Osteoblast (primary cell): ENCODE measurements around the gene EXOSC10. TPM values are rescaled to one million over a fixed set of nuclear protein-coding genes. Genes with fewer than 3 reads are reported as not detected.
"Not testable (repeated sequence)": the region's sequence is repeated elsewhere in the genome, so short reads cannot be mapped to it uniquely, and the experiment has no call there.

ENCODE experiments used
- DNase-seq: peaks from one replicate; pipeline ENCODE4 v3.0.0; 2011; ENCODE audit warnings: low spot score, mixed read lengths; ENCODE audit not compliant: insufficient read length; ENCODE audit errors: missing footprints
- H2AFZ ChIP-seq: 2 replicates; pipeline ENCODE4 v1.6.0; 2011; ENCODE audit warnings: mild to moderate bottlenecking, low read length
- H3K27ac ChIP-seq: 2 replicates; pipeline ENCODE4 v1.5.1; 2011; ENCODE audit warnings: mild to moderate bottlenecking, low read depth, low read length, moderate library complexity
- H3K27me3 ChIP-seq: 2 replicates; pipeline ENCODE4 v1.6.0; 2012; ENCODE audit warnings: mild to moderate bottlenecking, control low read depth, inconsistent platforms, low read length, moderate library complexity; ENCODE audit not compliant: insufficient read depth
- H3K36me3 ChIP-seq: 2 replicates; pipeline ENCODE4 v1.5.1; 2011; ENCODE audit warnings: mild to moderate bottlenecking, low read length, control low read depth, moderate library complexity; ENCODE audit not compliant: insufficient read depth
- H3K4me1 ChIP-seq: 2 replicates; pipeline ENCODE4 v1.5.1; 2011; ENCODE audit warnings: mild to moderate bottlenecking, low read length, control low read depth, moderate library complexity; ENCODE audit not compliant: insufficient read depth
- H3K4me2 ChIP-seq: 2 replicates; pipeline ENCODE4 v1.6.0; 2011; ENCODE audit warnings: mild to moderate bottlenecking, low read length; ENCODE audit not compliant: insufficient read depth
- H3K4me3 ChIP-seq: fragments of 200-600 bp; sonication (generic); 3 replicates; pipeline ENCODE4 v1.5.1; 2012; ENCODE audit warnings: mild to moderate bottlenecking, low read length, inconsistent platforms; ENCODE audit not compliant: insufficient read depth
- H3K79me2 ChIP-seq: 2 replicates; pipeline ENCODE4 v1.6.0; 2012; ENCODE audit warnings: mild to moderate bottlenecking, low read length, control low read depth, inconsistent platforms; ENCODE audit not compliant: insufficient read depth
- H3K9me3 ChIP-seq: 2 replicates; pipeline ENCODE4 v1.5.1; 2011; ENCODE audit warnings: low read depth, low read length, control low read depth
- H4K20me1 ChIP-seq: 2 replicates; pipeline ENCODE4 v1.6.0; 2012; ENCODE audit warnings: mild to moderate bottlenecking, low read length, control low read depth; ENCODE audit not compliant: insufficient read depth
- total RNA-seq: library from RNA; depleted of rRNA; stranded (reverse); fragments of >200 nt; gene quantifications from 2 replicates; pipeline ENCODE4 v1.2.3, GENCODE V29; 2012
- TF ChIP-seq, protein P1 (sequence below): IDR thresholded peaks from 2 replicates; pipeline ENCODE4 v1.5.1; 2011; ENCODE audit warnings: mild to moderate bottlenecking, low read depth, low read length, moderate library complexity; ENCODE audit errors: extremely low read depth

Gene EXOSC10
- total RNA-seq, 1 donor = 43.4 TPM

DNA sequence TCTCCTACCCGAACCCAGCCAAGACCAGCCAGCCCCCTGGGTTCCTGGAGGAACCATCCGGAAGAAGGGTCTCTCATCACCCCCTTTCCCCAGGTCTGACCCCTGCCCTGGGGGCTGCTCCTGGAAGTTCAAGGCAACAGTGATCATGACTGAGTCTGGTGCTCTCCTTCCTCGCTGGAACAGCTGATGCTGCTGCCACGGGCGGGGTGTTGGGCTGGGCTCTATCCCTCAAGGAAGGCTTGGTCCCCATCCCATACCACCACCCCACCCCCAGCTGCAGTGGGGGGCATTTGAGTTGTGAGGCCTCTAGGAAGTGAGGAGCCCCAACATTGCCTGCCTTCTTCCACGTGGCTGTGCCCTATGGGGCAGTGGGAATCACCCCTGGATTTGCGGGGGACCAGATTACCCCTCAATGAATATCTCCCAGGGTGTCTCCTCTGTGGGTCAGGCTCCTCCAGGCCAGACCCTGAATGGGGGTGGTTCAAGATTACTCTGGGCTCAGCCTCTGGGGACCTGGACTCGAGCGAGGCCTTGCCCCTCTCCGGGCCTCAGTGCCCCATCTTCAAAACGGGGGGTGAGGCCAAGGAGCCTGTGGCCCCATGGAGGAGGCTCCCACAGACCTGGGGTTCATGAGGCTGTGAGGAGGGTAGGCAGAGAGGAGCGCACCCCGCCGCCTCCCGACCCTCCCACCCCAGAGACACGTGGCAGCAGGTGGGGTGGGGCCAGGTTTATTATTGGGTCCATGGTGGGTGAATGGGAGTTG is 55.4 kb downstream of the EXOSC10 start:
- no peak overlapping the region for H3K4me3 ChIP-seq
- H4K20me1 ChIP-seq = no peaks in the 10 kb centered on the region
- H3K36me3 ChIP-seq = no peaks in the 10 kb centered on the region
- H3K4me1 ChIP-seq = no peaks in the 10 kb centered on the region
- H3K4me2 ChIP-seq = no peak overlapping the region
- no peaks in the 10 kb centered on the region for H3K27me3 ChIP-seq
- no peak overlapping the region for H2AFZ ChIP-seq
- peak; percentile 58 for DNase-seq
- H3K9me3 ChIP-seq = no peaks in the 10 kb centered on the region
- H3K27ac ChIP-seq = no peak overlapping the region
- TF ChIP-seq, protein P1, sequence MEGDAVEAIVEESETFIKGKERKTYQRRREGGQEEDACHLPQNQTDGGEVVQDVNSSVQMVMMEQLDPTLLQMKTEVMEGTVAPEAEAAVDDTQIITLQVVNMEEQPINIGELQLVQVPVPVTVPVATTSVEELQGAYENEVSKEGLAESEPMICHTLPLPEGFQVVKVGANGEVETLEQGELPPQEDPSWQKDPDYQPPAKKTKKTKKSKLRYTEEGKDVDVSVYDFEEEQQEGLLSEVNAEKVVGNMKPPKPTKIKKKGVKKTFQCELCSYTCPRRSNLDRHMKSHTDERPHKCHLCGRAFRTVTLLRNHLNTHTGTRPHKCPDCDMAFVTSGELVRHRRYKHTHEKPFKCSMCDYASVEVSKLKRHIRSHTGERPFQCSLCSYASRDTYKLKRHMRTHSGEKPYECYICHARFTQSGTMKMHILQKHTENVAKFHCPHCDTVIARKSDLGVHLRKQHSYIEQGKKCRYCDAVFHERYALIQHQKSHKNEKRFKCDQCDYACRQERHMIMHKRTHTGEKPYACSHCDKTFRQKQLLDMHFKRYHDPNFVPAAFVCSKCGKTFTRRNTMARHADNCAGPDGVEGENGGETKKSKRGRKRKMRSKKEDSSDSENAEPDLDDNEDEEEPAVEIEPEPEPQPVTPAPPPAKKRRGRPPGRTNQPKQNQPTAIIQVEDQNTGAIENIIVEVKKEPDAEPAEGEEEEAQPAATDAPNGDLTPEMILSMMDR = no peak
- no peaks in the 10 kb centered on the region for H3K79me2 ChIP-seq

DNA sequence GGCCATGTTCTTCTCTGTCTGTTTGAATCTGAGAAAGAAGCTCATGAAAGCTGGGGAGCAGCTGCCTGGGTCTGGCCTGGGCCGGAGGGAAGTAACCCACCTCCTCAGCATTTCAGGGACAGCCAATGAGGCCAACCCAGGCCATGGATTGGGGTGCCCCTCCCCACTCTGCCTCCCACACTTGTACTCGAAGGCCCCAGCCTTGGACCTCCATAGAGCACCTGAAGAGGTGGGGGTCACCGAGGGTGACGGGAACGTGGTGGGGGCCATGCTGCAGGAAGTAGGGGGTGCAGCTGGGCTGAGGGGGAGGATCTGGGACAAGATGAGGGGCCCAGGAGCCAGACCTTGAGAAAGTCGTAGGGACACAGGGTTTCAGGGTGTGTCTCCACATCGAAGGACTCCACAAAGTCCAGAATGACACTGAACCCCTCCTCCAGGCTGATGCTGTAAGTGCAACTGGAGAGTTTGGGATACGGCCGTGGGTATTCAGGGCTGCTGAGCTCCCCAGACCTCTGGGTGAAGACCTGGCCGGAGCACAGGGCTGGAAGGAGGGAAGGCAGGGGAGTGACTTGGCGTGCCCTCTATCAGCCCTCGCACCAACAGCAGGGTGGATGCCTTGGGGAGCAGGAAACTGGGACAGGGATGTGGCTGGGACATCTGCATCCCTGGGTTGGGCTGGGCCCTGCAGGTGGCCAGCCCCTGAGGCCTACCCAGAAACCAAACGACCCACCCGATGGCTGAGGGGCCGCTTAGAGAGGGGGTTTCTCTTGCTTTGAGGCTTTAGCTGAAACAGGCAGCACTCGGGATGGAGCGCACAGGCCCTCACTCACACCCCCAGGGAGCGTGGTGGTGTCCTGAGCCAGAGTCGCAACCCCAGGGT is 56.4 kb downstream of the EXOSC10 start:
- no peak overlapping the region for H3K27ac ChIP-seq
- H4K20me1 ChIP-seq = no peaks in the 10 kb centered on the region
- no peaks in the 10 kb centered on the region for H3K79me2 ChIP-seq
- H3K9me3 ChIP-seq = no peaks in the 10 kb centered on the region
- peaks cover 4% of the 10 kb centered on the region for H3K27me3 ChIP-seq
- H2AFZ ChIP-seq = no peak overlapping the region
- peak; percentile 62 for DNase-seq
- no peaks in the 10 kb centered on the region for H3K4me1 ChIP-seq
- TF ChIP-seq, protein P1 = no peak
- H3K4me3 ChIP-seq = no peak overlapping the region
- H3K36me3 ChIP-seq = no peaks in the 10 kb centered on the region
- H3K4me2 ChIP-seq = no peak overlapping the region

DNA sequence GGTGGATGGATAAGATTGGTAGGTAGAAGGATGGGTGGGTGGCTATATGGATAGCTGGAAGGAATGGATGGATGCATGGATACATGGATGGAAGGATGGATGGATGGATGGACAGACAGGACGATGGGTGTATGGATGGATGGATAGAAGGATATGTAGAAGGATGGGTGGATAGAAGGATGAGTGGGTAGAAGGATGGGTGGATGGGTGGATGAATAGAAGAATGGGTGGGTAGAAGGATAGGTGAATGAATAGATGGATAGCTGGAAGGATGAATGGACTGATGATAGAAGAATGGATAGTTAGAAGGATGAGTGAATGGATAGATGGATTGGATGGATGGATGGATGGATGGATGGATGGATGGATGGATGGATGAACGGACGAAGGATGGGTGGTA is 57.6 kb downstream of the EXOSC10 start:
- H3K4me2 ChIP-seq = no peak overlapping the region
- no peaks in the 10 kb centered on the region for H4K20me1 ChIP-seq
- no peaks in the 10 kb centered on the region for H3K79me2 ChIP-seq
- no peak overlapping the region for H2AFZ ChIP-seq
- H3K9me3 ChIP-seq = no peaks in the 10 kb centered on the region
- TF ChIP-seq, protein P1 = no peak
- DNase-seq = no peak
- H3K36me3 ChIP-seq = no peaks in the 10 kb centered on the region
- peaks cover 4% of the 10 kb centered on the region for H3K4me1 ChIP-seq
- no peak overlapping the region for H3K4me3 ChIP-seq
- no peak overlapping the region for H3K27ac ChIP-seq
- H3K27me3 ChIP-seq = peaks cover 10% of the 10 kb centered on the region

DNA sequence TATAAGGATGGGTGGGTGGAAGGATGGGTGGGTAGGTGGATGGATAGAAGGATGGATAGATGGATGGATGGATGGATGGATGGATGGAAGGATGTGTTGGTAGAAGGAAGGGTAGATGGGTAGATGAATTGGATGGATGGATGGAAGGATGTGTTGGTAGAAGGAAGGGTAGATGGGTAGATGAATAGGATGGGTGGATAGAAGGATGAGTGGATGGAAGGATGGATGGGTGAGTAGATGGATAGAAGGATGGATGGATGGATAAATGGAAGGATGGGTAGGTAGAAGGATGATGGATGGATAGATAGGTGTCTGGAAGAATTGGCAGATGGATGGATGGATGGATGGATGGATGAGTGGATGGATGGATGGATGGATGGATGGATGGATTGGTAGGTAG is 58.6 kb downstream of the EXOSC10 start:
- TF ChIP-seq, protein P1 = no peak
- Histone ChIP-seq H3K4me1 (peaks cover 4% of the 10 kb centered on the region), H3K4me2 (no peak overlapping the region), H3K27ac (no peak overlapping the region), H2AFZ (no peak overlapping the region), H3K79me2 (no peaks in the 10 kb centered on the region), H4K20me1 (no peaks in the 10 kb centered on the region), H3K9me3 (no peaks in the 10 kb centered on the region), H3K27me3 (peaks cover 10% of the 10 kb centered on the region), H3K4me3 (no peak overlapping the region), H3K36me3 (no peaks in the 10 kb centered on the region)
- DNase-seq = no peak

DNA sequence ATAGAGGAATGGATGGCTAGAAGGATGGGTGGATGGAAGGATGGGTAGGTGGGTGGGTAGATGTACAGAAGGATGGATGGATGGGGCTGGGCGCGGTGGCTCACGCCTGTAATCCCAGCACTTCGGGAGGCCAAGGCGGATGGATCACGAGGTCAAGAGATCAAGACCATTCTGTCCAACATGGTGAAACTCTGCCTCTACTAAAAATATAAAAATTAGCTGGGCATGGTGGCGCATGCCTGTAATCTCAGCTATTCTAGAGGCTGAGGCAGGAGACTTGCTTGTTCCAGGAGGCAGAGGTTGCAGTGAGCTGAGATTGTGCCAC is 59.6 kb downstream of the EXOSC10 start:
- not testable (repeated sequence) for H3K79me2 ChIP-seq, H3K27ac ChIP-seq, H2AFZ ChIP-seq, H3K4me3 ChIP-seq, H3K4me1 ChIP-seq, H4K20me1 ChIP-seq, H3K27me3 ChIP-seq, H3K4me2 ChIP-seq, H3K36me3 ChIP-seq, DNase-seq, H3K9me3 ChIP-seq
